Measurements from ENCODE around the gene THAP7. TPM values are rescaled to one million over a fixed set of nuclear protein-coding genes. Genes with fewer than 3 reads are reported as not detected.

Gene THAP7
- total RNA-seq, 1 experiment from 2014 or later: 19.3 TPM

- Mint-ChIP-seq H3K27ac (no peak overlapping the region), H3K9me3 (no peaks in the 10 kb centered on the region), H3K4me3 (peak overlapping the region; percentile 68), H3K4me1 (peaks cover 6% of the 10 kb centered on the region), H3K36me3 (no peaks in the 10 kb centered on the region), H3K27me3 (ENCODE audit: low read depth) (peaks cover 33% of the 10 kb centered on the region)
- DNase-seq (ENCODE audit: low spot score) (no peak), ATAC-seq (peak; percentile 16; the same call in 1 of the 2 replicates)
- TF ChIP-seq ESRRA (CRISPR knock-in tag; IDR thresholded peaks at IDR 0.05; ENCODE audit: borderline replicate concordance): no peak
- 0 out of 2 replicates have a peak, but pooled peaks have one; percentile 24 for TF ChIP-seq ZNF121 (CRISPR knock-in tag; IDR thresholded peaks at IDR 0.05)
- CTCF ChIA-PET: interaction anchor here (0.6 to 2.1 kb wide), 4 partner anchors 12 to 142 kb away, joined by 3 to 16 read pairs (median 4); no protein-coding TSS in a partner anchor
- POLR2A ChIA-PET: interaction anchor here (0.9 kb wide), 1 partner anchor 32 kb away, joined by 5 read pairs; no protein-coding TSS in a partner anchor
Measured at GRCh38 chr22:21032868-21033688, 31.2 kb upstream of the THAP7 start.

GRCh38 chr22:21032037-21032867, 30.3 kb upstream of the THAP7 start, which contains the start of gene SLC7A4:
TSS of gene SLC7A4 (minus strand) at chr22:21032561. CDS start at chr22:21031812, 749 bp downstream.
- ChIA-PET POLR2A (interaction anchor here (0.9 kb wide), 1 partner anchor 33 kb away, joined by 5 read pairs; no protein-coding TSS in a partner anchor), CTCF (interaction anchor here (0.6 to 2.1 kb wide), 4 partner anchors 11 to 141 kb away, joined by 3 to 16 read pairs (median 4); no protein-coding TSS in a partner anchor)
- ATAC-seq (peak; percentile 75), DNase-seq (ENCODE audit: low spot score) (peak; percentile 63)
- Mint-ChIP-seq H3K27ac (no peak within 1 kb of the TSS), H3K4me3 (peak within 1 kb of the TSS; percentile 68), H3K36me3 (no peaks in the 10 kb centered on the region), H3K27me3 (ENCODE audit: low read depth) (peaks cover 33% of the 10 kb centered on the region), H3K9me3 (no peaks in the 10 kb centered on the region), H3K4me1 (peaks cover 6% of the 10 kb centered on the region)
- TF ChIP-seq ZNF281 (CRISPR knock-in tag; IDR thresholded peaks at IDR 0.05): peak; percentile 38; the same call in 1 of the 2 replicates
- 0 out of 2 replicates have a peak, but pooled peaks have one; percentile 38 for TF ChIP-seq MYBL2 (CRISPR knock-in tag; IDR thresholded peaks at IDR 0.05)
- TF ChIP-seq SOX15 (CRISPR knock-in tag; IDR thresholded peaks at IDR 0.05): no peak
- TF ChIP-seq ZNF396 (CRISPR knock-in tag; IDR thresholded peaks at IDR 0.05; ENCODE audit: borderline replicate concordance): no peak
- TF ChIP-seq TEAD4 (CRISPR knock-in tag; IDR thresholded peaks at IDR 0.05): no peak
- TF ChIP-seq TCF7 (CRISPR knock-in tag; IDR thresholded peaks at IDR 0.05; ENCODE audit: low read depth): 0 out of 2 replicates have a peak, but pooled peaks have one; percentile 66
- no peak for TF ChIP-seq ZNF121 (CRISPR knock-in tag; IDR thresholded peaks at IDR 0.05)
- TF ChIP-seq SP1 (CRISPR knock-in tag; conservative IDR thresholded peaks at IDR 0.05): peak; percentile 49
- no peak for TF ChIP-seq ESRRA (CRISPR knock-in tag; IDR thresholded peaks at IDR 0.05; ENCODE audit: borderline replicate concordance)
- TF ChIP-seq ATF3 (CRISPR knock-in tag; conservative IDR thresholded peaks at IDR 0.05): no peak
- no peak for TF ChIP-seq FOXP1 (CRISPR knock-in tag; IDR thresholded peaks at IDR 0.05; ENCODE audit: borderline replicate concordance)
- no peak for TF ChIP-seq NR2C2 (CRISPR knock-in tag; IDR thresholded peaks at IDR 0.05)
- TF ChIP-seq PREB (CRISPR knock-in tag; IDR thresholded peaks at IDR 0.05; ENCODE audit: borderline replicate concordance): no peak
- TF ChIP-seq E2F4 (CRISPR knock-in tag; IDR thresholded peaks at IDR 0.05; ENCODE audit: borderline replicate concordance, low read depth): no peak
- TF ChIP-seq NFE2L1 (CRISPR knock-in tag; IDR thresholded peaks at IDR 0.05): no peak
- TF ChIP-seq ZNF512 (CRISPR knock-in tag; IDR thresholded peaks at IDR 0.05; ENCODE audit: borderline replicate concordance): no peak
- no peak for TF ChIP-seq ELF4 (CRISPR knock-in tag; IDR thresholded peaks at IDR 0.05; ENCODE audit: low read depth)
- no peak for TF ChIP-seq ZBTB21 (CRISPR knock-in tag; IDR thresholded peaks at IDR 0.05; ENCODE audit: borderline replicate concordance)
- TF ChIP-seq CTCF (IDR thresholded peaks at IDR 0.05): no peak
- TF ChIP-seq ZNF416 (CRISPR knock-in tag; IDR thresholded peaks at IDR 0.05): no peak
- TF ChIP-seq CBFB (CRISPR knock-in tag; IDR thresholded peaks at IDR 0.05; ENCODE audit: low read depth): no peak
- TF ChIP-seq ZNF671 (CRISPR knock-in tag; IDR thresholded peaks at IDR 0.05): no peak
- no peak for TF ChIP-seq PRRX2 (CRISPR knock-in tag; IDR thresholded peaks at IDR 0.05)
- no peak for TF ChIP-seq RORB (CRISPR knock-in tag; IDR thresholded peaks at IDR 0.05)

All from WTC11 (cell line).